ENCODE measurements around the gene ABHD16B. TPM values are rescaled to one million over a fixed set of nuclear protein-coding genes. Genes with fewer than 3 reads are reported as not detected.
"Not testable (repeated sequence)": the region's sequence is repeated elsewhere in the genome, so short reads cannot be mapped to it uniquely, and the experiment has no call there.

Gene ABHD16B
- polyA plus RNA-seq, 3 donors = not detected

GRCh38 chr20:63851548-63851943 lies 9.8 kb upstream of the ABHD16B start:
- not testable (repeated sequence) for DNase-seq

- not testable (repeated sequence) for DNase-seq
Observed at GRCh38 chr20:63853733-63854068, 7.6 kb upstream of the ABHD16B start.

- no peak for DNase-seq
Observed at GRCh38 chr20:63854069-63854765, 7.1 kb upstream of the ABHD16B start.

GRCh38 chr20:63854766-63855362 lies 6.4 kb upstream of the ABHD16B start:
- DNase-seq = no peak

- DNase-seq = no peak
Observed at GRCh38 chr20:63855363-63856097, 5.8 kb upstream of the ABHD16B start.

- no peak for DNase-seq
Observed at GRCh38 chr20:63856098-63856511, 5.2 kb upstream of the ABHD16B start.

GRCh38 chr20:63857764-63858392 lies 3.4 kb upstream of the ABHD16B start:
- peak; percentile 73 for DNase-seq

GRCh38 chr20:63858393-63859165 lies 2.7 kb upstream of the ABHD16B start:
- DNase-seq = peak; percentile 88

- no peak for DNase-seq
Observed at GRCh38 chr20:63859166-63859699, 2.1 kb upstream of the ABHD16B start.

- DNase-seq = no peak
Observed at GRCh38 chr20:63860325-63861051, 810 bp upstream of the ABHD16B start.

GRCh38 chr20:63861981-63862901 lies 943 bp downstream of the ABHD16B start:
- no peak for DNase-seq

- no peak for DNase-seq
Observed at GRCh38 chr20:63863021-63863797, 1.9 kb downstream of the ABHD16B start.

GRCh38 chr20:63863798-63864544 lies 2.7 kb downstream of the ABHD16B start:
- DNase-seq = peak; percentile 83

- DNase-seq = no peak
Observed at GRCh38 chr20:63864545-63864977, 3.3 kb downstream of the ABHD16B start.

- peak; percentile 98 for DNase-seq
Observed at GRCh38 chr20:63864978-63865640, 3.8 kb downstream of the ABHD16B start, which contains the start of gene TPD52L2. TSS of gene TPD52L2 (plus strand) at chr20:63865270. CDS start at chr20:63865366, 96 bp downstream.

GRCh38 chr20:63867042-63867441 lies 5.7 kb downstream of the ABHD16B start:
- not testable (repeated sequence) for DNase-seq

- no peak for DNase-seq
Observed at GRCh38 chr20:63868264-63868663, 7.0 kb downstream of the ABHD16B start.

All from renal pelvis (tissue), 4 donors.